NCI-H345 treated with DMSO at 0.1 percent for 48 hours (cell line): Measurements from ENCODE around the gene TUBB.

Source experiments
- DNase-seq: peaks from one replicate; lab custom pipeline; 2025; ENCODE audit not compliant: unreplicated experiment; lab: John Stamatoyannopoulos, UW

Gene TUBB

DNA sequence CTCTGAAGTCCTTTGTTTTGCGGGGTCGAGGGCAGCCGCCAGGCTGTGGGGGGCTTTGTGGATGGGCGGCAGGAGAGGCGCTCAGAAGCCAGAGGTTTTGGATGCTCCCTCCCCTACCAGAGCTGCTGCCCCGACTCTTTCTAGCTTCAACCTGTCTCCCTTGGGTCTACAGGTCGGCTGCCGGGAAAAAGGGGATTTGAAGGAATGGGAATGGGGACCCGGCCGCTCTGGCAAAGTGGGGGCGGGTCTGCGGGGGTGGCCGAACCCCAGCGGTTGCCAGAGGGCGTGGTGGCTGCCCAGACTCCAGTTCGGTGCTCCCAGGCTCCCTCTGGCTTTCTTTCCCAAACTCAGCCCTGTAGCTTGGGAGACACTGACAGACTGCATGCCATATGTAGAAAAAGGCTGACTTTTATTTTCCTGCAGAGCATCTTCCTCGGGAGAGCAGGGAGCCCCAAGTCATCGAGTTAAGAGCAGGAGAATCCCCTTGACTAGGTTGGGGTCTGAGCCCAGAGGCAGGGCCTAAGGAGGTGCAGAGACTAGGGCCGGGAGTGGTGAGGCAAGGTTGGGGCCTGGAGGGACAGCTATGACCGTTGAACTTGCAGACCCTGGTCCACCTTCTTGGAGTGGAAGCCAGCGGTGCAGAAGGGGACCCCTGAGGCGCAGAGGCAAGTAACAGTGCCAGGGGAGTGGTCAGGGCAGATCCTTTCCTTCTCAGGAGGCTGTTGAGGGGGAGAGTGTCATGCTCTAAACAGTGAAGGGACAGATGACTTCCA, 32.3 kb upstream of the TUBB start:
- DNase-seq: no peak

- no peak for DNase-seq
These were observed 31.6 kb upstream of the TUBB start for GRCh38 chr6:30688569-30688968.

GRCh38 chr6:30689022-30689865, 30.9 kb upstream of the TUBB start:
- DNase-seq: no peak

DNA sequence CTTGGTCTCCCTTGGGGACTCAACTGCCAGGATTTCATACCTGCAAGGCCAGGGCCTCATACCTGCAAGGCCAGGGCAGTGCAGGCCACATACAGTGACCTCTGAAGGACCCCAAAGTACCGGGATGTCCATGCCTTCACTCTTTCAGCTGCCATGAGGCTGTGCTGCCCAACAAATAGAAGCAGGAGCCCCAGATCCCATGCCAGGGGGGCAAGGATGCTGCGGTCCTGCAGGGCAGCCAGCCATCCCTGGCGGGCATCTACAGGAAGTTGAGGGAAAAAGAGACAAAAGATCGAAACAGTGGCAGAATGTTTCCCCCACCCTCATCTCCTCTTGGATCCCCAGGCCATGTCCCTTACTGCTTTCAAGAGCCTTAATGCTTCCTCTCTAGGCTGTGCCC, 30.2 kb upstream of the TUBB start:
- no peak for DNase-seq

GRCh38 chr6:30690403-30691207, 29.5 kb upstream of the TUBB start, which contains the start of gene NRM:
Gene NRM, minus strand, starts transcription at chr6:30690984. Its CDS starts 10 bp downstream, at chr6:30690974.
- DNase-seq: peak; percentile 80

DNA sequence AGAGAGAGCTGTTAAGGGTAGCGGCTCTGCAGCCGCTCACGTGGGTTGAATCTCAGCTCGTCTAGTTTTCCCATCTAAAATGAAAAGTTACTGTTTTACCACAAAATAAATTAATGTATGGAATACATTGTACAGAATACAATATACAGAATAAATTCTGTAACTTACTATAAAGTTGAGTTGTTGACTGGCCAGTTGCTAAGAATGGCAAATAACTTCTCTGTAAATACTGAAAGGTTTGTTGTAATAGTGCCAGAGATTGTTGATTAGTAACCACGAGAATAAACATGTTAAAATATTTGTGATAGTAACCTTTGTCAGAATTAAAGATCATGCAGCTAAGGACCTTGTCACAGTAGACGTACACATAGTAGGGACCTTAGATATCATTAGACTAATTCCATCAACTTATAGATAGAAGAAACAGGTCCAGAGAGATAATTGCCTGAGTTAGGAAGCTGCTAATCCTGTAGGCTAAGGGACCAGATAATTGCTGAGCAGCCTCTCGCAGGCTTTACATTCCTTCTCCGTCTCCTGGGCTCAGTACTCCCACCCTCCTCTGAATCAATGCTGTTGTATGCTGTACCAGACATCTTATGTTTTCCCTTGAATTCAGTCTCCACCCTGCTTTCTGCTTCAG, 28.8 kb upstream of the TUBB start:
- DNase-seq: no peak

- DNase-seq: no peak
These were observed 23.7 kb upstream of the TUBB start for GRCh38 chr6:30696432-30696831.

DNA sequence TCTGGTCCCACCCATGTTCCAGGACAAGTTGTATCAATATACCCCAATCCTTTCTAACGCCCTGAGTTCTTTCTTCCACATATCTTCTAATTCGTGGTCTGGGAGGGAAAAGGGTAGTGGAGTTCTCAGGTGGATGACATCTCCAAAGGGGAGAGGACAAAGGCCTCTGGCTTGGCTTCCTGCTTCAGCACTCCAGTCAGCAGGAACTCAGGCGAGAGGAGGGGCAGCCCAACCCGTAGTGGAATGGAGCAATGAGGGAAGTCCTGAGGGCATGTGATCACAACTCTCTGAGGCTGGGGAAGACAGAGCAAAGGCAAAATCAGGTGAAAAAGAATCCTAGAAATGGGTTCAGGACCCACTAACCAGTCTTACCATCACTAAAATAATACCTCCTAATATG, 19.8 kb upstream of the TUBB start:
- no peak for DNase-seq

GRCh38 chr6:30703011-30703410, 17.1 kb upstream of the TUBB start:
- no peak for DNase-seq

DNA sequence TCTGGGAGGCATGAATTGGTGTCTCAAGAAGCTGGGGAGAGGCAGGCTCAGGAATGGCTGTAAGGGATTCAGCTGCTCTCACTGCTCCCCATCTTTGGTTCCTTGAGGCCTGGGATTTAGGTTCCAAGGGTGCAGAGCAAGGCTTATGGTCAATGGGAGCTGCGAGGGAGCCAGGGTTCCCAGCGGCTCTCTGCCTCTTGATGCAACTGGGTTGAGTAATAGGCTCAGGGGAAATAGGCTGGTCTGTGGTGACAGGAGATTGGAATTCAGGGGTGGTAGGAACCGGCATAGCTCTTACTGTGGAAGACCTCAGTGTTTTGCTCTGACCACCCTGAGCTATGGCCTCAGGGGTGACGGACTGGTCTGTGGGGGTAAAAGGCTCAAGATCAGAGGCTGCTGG, 16.3 kb upstream of the TUBB start:
- DNase-seq: no peak

DNA sequence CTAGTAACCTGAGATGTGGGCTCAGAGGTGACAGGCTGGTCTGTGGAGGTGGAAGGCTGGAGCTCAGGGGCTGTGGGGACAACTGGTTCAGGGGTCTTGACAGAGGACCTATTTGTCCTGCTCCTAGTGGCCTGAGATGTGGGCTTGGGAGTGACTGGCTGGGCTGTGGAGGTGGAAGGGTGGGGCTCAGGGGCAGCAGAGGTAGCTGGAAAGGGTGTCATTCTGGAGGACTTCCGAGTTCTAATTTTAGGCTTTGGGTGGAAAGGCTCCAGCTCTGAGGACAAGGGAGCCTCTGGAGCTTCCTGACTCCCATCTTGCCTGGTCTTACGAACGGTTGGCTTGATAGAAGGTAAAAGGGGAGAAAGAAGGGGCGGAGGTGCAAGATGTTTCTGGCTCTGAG, 14.5 kb upstream of the TUBB start:
- DNase-seq: no peak

DNA sequence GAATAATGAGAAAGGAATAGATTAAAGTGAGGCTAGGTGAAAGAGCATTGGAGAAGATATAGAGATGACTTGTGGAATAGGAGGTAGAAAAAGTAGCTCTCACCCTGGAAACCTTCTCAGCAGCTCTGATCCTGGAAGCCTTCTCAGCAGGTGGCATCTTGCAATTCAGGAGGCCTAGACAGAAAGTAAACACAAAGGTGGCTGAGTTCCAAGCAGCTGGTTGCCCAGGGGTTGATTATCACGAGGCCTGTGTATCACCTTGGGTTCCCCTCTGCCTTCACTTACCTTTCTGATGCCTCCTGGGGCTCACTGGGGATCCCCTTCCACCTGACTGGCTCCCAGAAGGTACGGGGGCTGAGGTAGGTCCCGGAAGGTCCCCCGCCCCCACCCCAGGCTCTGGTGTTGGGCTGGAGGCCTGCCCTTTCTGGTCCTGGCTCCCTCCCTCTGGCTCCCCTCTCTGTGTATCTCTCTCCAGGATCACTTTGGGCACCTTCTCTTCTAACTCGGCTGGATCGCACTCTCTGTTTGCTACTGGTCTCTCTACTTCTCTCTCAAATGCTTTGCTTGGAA, 12.8 kb upstream of the TUBB start:
- peak; percentile 84 for DNase-seq

DNA sequence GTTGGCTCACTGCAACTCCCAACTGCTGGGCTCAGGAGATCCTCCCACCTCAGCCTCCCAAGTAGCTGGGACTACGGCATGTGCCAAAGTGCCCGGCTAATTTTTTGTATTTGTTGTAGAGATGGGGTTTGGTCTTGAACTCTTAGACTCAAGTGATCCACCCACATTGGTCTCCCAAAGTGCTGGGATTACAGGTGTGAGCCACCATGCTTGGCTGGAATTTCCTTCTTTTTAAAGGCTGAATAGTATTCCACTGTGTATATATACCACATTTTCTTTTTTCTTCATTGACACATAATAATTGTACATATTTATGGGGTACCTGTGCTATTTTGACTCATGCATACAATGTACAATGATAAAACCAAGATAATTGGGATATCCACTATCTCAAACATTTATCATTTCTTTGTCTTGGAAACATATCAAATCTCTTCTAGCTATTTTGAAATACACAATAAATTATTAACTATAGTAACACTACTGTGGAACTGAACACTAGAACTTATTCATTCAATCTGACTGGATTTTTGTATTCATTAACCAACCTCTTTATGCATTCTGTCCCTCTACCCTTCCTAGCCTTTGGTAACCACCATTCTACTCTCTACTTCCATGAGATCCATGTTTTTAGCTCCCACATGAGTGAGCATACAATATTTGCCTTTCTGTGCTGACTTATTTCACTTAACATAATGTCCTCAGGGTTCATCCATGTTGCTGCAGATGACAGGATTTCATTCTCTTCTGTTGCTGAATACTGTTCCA, 10.9 kb upstream of the TUBB start:
- no peak for DNase-seq

DNA sequence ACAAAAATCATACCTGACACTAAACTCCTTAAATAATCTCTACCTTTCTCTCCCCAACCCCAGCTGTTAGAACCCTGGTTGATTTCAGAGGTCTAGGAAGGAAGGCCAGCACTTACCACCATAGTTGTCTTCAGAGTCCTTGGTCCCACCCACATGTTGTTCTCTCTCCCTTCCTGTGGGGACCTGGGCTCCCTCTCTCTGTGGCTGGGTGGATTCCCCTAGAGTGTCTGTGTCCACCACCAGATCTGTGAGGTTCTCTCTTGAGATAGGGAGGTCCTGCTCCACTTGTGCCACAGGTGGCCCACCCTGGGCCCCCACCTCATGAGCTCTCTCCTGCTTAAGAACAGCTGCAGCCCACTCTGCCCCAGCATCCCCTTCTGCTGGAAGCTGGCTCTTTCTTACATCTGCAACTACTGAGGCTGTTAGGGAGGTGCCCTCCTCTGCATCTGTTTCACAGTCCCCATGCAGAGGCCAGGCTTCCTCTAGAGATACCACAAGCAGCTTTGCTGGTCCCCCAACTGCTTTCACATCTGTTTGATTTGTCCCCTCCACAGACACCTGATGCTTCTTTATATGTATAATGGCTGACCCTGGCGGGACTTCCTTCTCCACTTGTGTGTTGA, 8.3 kb upstream of the TUBB start:
- DNase-seq: no peak

DNA sequence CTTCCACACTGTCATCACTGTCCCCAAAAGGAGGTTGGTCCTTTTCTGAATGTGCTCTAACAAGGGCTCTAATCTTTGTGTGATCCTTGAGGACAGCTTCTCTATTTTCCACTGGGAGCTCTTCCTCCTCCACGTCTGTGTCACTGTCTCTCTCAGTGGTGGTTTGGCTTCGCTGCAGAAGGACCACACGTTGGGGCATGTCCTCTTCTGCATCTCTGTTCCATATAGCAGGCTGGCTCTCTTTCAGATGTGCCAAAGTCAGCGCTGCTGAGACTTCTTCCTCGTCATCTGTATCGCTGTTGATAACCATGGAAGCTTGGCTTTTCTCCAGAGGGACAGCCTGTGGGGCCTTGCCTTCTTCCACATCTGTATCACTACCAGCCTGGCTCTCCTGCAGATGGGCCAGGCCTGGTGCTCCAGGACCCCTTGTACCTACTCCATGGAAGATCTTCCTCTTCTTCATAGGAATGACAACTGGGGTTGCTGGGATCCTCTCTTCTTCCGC, 7.7 kb upstream of the TUBB start:
- DNase-seq: no peak

- no peak for DNase-seq
These were observed 5.9 kb upstream of the TUBB start for GRCh38 chr6:30714263-30714662.

DNA sequence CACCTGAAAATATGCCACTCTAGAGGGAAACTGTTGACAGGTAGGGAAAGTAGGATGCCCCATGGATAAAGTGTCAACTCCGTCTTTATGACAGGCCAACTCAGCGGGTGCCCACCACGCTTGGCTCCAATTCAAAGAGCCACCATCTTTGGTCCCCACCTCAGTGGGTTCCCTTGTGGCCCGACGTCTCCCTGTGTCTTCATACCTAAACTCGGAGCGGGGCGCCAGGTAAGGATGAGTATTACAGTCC, 3.3 kb upstream of the TUBB start:
- DNase-seq: no peak

DNA sequence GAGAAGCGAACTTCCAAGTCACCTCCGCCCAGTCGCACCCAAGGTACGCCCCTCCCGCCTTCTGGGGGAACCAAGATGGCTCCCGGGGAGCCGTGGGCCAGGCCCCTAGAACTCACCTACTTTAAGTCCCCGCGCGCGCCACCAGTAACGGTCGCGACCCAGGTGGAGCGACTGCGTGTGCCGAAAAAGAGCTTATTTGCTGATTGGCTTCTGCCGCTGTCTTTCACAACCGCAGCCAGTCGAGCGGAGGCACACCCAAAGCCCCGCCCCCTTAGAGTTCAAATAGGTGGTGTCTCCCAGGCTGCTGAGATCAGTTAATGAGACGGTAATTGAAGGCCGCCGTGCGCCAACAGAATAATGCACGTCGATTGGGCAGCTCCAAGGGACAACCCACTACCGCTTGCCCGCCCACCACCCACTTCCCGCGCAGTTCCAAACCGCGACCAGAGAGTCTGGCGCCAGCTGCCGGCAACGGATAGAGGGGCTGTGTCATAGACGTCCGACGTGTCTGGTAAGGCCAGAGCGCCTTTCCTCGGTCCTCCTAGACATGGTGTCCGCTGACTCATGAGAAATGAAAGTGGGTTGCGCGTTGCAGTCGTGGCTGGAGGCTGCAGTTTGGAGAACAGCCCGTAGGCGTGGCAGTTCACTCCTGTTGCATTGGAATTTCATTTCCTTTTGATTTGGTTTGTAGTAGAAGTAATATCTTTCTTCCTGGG, 2.9 kb upstream of the TUBB start, which contains the start of gene MDC1:
Gene MDC1, minus strand, starts transcription at position 153 of the 716 bp plus-strand sequence. CDS start 2,106 bp downstream, outside the sequence.
- DNase-seq: peak; percentile 99
